Measurements from ENCODE around the gene CNKSR3. TPM values are rescaled to one million over a fixed set of nuclear protein-coding genes. Genes with fewer than 3 reads are reported as not detected.

Gene CNKSR3
- 8.8 and 9.9 TPM in 2 replicates for total RNA-seq (ENCODE audit: low replicate concordance)

DNA sequence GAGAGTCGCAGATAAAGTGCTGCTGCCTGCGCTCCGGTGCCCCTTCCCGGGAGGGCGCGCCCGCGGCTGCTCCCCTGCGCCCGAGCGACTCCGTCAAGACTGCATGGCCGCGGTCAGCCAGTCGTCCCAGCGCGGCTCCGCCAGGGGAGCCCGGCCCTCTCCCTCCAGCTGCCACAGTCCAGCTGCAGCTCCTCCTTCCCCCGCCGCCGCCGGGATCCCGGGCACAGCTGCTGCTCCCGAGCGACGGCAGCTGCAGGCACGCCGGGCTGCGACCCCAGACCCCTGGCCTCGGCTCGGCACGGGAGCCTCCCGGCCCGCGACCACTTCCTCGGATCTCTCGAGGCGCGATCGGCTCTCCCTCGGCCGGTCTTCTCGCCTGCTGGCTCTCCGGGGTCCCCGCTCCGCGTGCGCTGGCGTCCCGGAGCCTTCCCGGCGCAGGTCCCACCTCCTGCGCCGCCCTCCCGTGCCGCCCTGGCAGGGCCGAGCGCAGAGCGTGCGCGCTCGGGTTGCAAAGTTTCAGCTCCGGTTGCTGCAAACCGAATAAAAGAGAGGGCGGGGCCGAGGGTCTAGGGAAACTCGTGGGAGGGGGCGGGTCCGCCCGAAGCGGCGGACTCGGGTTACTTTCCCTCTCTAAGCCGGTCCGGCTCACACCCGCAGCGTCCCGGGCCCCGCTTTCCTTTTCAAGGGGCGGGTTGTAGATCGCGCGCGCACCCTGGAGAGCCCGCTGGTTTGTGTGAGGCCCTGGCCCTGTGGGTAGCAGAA is at the start of gene CNKSR3:
Gene CNKSR3 (minus strand): TSS at position 542 of the 762 bp plus-strand sequence. CDS start 571 bp downstream, outside the sequence.
- Histone ChIP-seq H3K4me3 (peak within 1 kb of the TSS; percentile 74), H3K79me2 (ENCODE audit: low read depth) (peaks cover 44% of the 10 kb centered on the region), H3K4me1 (peaks cover 24% of the 10 kb centered on the region), H3F3A (ENCODE audit: low read depth) (peaks cover 20% of the 10 kb centered on the region), H2AFZ (replicated peaks) (peak within 1 kb of the TSS; percentile 81), H4K20me1 (ENCODE audit: low read depth) (peaks cover 19% of the 10 kb centered on the region), H3K9me3 (ENCODE audit: low read depth) (no peaks in the 10 kb centered on the region), H3K27ac (peak within 1 kb of the TSS; percentile 92), H3K36me3 (no peaks in the 10 kb centered on the region), H3K4me2 (peak within 1 kb of the TSS; percentile 81), H3K27me3 (peaks cover 8% of the 10 kb centered on the region), H3K9ac (peak within 1 kb of the TSS; percentile 53)
- peak; percentile 100 for DNase-seq (ENCODE audit: low spot score)
- Mint-ChIP-seq H3K36me3 (peaks cover 12% of the 10 kb centered on the region), H3K4me3 (peak within 1 kb of the TSS; percentile 89), H3K9me3 (no peaks in the 10 kb centered on the region), H3K27ac (peak within 1 kb of the TSS; percentile 94), H3K27me3 (ENCODE audit: insufficient read depth, low read depth) (peaks cover 7% of the 10 kb centered on the region), H3K4me1 (peaks cover 19% of the 10 kb centered on the region)
- TF ChIP-seq, protein P1, sequence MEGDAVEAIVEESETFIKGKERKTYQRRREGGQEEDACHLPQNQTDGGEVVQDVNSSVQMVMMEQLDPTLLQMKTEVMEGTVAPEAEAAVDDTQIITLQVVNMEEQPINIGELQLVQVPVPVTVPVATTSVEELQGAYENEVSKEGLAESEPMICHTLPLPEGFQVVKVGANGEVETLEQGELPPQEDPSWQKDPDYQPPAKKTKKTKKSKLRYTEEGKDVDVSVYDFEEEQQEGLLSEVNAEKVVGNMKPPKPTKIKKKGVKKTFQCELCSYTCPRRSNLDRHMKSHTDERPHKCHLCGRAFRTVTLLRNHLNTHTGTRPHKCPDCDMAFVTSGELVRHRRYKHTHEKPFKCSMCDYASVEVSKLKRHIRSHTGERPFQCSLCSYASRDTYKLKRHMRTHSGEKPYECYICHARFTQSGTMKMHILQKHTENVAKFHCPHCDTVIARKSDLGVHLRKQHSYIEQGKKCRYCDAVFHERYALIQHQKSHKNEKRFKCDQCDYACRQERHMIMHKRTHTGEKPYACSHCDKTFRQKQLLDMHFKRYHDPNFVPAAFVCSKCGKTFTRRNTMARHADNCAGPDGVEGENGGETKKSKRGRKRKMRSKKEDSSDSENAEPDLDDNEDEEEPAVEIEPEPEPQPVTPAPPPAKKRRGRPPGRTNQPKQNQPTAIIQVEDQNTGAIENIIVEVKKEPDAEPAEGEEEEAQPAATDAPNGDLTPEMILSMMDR (IDR thresholded peaks at IDR 0.05): peak; percentile 29
- TF ChIP-seq EZH2 (IDR thresholded peaks at IDR 0.05): no peak
- no peak for TF ChIP-seq EZH2phosphoT487 (IDR thresholded peaks at IDR 0.05)

DNA sequence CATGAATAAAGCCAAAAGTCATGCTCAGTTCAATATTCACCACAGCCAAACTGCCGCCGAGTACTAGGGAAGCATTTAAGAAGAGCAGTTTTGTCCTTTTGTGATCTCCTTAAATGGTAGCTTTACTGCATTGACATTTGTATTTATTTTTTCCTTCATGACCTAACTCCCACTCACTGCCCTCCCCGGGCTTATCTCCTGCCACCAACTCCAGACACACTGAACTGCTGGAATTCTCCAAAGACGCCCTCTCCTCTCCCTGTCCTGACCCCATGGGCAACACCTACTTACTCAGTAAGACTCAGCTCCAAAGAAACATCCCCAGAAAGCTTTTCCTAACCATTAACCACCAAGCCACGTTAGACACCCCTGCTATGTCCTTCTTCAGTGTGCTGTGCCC is 48.5 kb upstream of the CNKSR3 start:
- Histone ChIP-seq H3K27ac (no peak overlapping the region), H3K9ac (no peak overlapping the region), H3K36me3 (no peaks in the 10 kb centered on the region), H3K27me3 (no peaks in the 10 kb centered on the region), H2AFZ (replicated peaks) (no peak overlapping the region), H3K79me2 (ENCODE audit: low read depth) (no peaks in the 10 kb centered on the region), H4K20me1 (ENCODE audit: low read depth) (no peaks in the 10 kb centered on the region), H3K4me3 (no peak overlapping the region), H3K9me3 (ENCODE audit: low read depth) (no peaks in the 10 kb centered on the region), H3F3A (ENCODE audit: low read depth) (no peaks in the 10 kb centered on the region), H3K4me1 (no peaks in the 10 kb centered on the region), H3K4me2 (no peak overlapping the region)
- no peak for TF ChIP-seq EZH2 (IDR thresholded peaks at IDR 0.05)
- TF ChIP-seq, protein P1 (IDR thresholded peaks at IDR 0.05): no peak
- no peak for TF ChIP-seq EZH2phosphoT487 (IDR thresholded peaks at IDR 0.05)
- Mint-ChIP-seq H3K36me3 (no peaks in the 10 kb centered on the region), H3K4me1 (peaks cover 3% of the 10 kb centered on the region), H3K27ac (peak overlapping the region; percentile 18), H3K4me3 (no peak overlapping the region), H3K27me3 (ENCODE audit: insufficient read depth, low read depth) (peaks cover 6% of the 10 kb centered on the region), H3K9me3 (no peaks in the 10 kb centered on the region)
- DNase-seq (ENCODE audit: low spot score): no peak

DNA sequence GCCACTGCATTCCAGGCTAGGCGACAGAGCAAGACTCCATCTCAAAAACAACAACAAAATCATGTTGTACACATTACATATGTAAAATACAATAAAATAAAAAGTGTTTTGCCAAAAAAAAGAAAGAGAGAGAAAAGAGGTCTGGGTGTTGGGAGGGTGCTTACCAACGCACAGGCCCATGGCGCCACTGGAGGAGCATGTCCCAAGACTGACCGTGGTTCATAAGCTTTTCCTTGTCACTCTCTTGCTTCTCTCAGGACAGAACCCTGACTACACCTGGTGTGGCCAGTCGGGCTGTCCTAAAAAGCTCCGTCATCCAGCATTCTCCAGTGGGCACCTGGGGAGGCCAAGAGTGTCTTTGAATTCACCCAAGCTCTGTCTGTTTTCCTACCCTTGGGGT is 48.0 kb upstream of the CNKSR3 start:
- no peaks in the 10 kb centered on the region for H3K36me3 ChIP-seq
- no peak overlapping the region for H3K27ac Mint-ChIP-seq
- no peaks in the 10 kb centered on the region for H3F3A ChIP-seq (ENCODE audit: low read depth)
- no peaks in the 10 kb centered on the region for H3K79me2 ChIP-seq (ENCODE audit: low read depth)
- no peak overlapping the region for H3K9ac ChIP-seq
- H3K36me3 Mint-ChIP-seq: no peaks in the 10 kb centered on the region
- no peaks in the 10 kb centered on the region for H3K9me3 ChIP-seq (ENCODE audit: low read depth)
- peaks cover 6% of the 10 kb centered on the region for H3K27me3 Mint-ChIP-seq (ENCODE audit: insufficient read depth, low read depth)
- no peak overlapping the region for H3K4me3 Mint-ChIP-seq
- no peaks in the 10 kb centered on the region for H3K27me3 ChIP-seq
- TF ChIP-seq EZH2 (IDR thresholded peaks at IDR 0.05): no peak
- TF ChIP-seq EZH2phosphoT487 (IDR thresholded peaks at IDR 0.05): no peak
- TF ChIP-seq, protein P1 (IDR thresholded peaks at IDR 0.05): no peak
- H2AFZ ChIP-seq (replicated peaks): no peak overlapping the region
- no peaks in the 10 kb centered on the region for H3K4me1 ChIP-seq
- no peak for DNase-seq (ENCODE audit: low spot score)
- H3K4me3 ChIP-seq: no peak overlapping the region
- H4K20me1 ChIP-seq (ENCODE audit: low read depth): no peaks in the 10 kb centered on the region
- no peak overlapping the region for H3K4me2 ChIP-seq
- H3K27ac ChIP-seq: no peak overlapping the region
- H3K4me1 Mint-ChIP-seq: peaks cover 3% of the 10 kb centered on the region
- H3K9me3 Mint-ChIP-seq: no peaks in the 10 kb centered on the region
